ENCODE measurements around the gene LAMA3.
"Not testable (repeated sequence)": the region's sequence is repeated elsewhere in the genome, so short reads cannot be mapped to it uniquely, and the experiment has no call there.

The LAMA3 gene

DNA sequence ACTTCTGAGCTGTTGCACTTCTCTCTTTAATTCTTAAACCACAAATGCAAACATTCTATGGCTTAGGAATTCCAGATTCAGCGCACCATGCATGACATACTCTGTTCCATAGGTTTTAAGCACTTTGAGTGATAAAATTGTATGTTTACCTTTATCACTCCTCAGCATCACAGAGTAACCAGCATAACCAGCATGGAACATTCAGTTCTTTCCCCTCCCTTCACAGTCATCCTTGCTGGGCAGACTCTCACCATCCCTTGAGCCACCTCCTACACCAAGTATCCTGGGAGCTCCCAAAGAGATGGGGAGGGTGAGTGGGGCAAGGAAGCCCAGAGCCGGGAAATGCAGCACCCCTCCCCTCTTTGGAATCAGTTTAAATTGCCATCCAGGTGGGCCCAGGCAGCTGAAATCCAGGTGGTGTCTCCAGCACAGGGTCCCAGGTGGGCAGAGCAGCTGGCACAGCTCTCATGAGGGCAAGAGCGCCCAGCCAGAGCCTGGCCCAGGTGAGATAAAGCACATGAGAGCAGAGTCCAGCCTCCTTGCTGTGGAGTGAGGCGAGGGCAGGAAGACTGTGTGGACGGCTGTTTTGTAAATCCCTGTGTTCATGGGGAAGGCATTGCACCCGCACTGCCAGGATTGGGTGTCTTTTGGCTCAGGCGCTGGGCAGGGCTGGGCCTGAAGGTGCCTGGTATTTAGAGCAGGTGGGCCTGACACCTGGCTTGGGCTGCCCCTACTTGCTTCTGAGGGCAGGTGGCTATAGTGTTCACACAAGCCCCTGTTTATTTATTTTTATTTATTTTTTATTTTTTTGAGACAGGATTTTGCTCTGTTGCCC lies 36.8 kb downstream of the LAMA3 start:
- no peak for DNase-seq (ENCODE audit: low read depth)
- no peak for TF ChIP-seq CTCF (conservative IDR thresholded peaks at IDR 0.05; ENCODE audit: low read depth, low read length)
- no peak overlapping the region for H3K4me3 ChIP-seq (ENCODE audit: low read length)

GRCh38 chr18:23727707-23728493 lies 38.6 kb downstream of the LAMA3 start:
- no peak for DNase-seq (ENCODE audit: low read depth)
- TF ChIP-seq CTCF (conservative IDR thresholded peaks at IDR 0.05; ENCODE audit: low read depth, low read length), result no peak
- H3K4me3 ChIP-seq (ENCODE audit: low read length), result no peak overlapping the region

DNA sequence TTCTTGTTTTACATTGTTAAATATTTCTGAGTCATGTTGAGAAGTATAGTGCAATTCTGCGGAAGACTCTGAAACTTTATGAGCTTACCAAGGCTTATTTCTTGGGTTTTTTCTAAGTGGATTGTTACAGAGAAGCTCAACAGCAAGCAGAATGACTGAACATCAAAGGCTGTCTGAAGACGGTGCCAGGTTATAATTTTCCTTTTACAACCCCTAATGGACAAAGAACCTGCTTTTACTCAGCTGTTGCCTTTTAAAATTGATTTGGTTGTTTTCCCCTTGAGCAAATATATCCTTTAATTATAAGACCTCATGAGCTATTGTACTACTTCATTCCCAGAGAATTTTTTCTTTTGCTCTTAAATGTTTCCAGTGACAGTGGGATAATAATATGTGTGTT lies 41.6 kb downstream of the LAMA3 start:
- no peak overlapping the region for H3K4me3 ChIP-seq (ENCODE audit: low read length)

GRCh38 chr18:23731861-23732260 lies 42.6 kb downstream of the LAMA3 start:
- no peak for DNase-seq (ENCODE audit: low read depth)
- no peak for TF ChIP-seq CTCF (conservative IDR thresholded peaks at IDR 0.05; ENCODE audit: low read depth, low read length)
- no peak overlapping the region for H3K4me3 ChIP-seq (ENCODE audit: low read length)

More for the DNA sequence above, 41.6 kb downstream of the LAMA3 start:
- TF ChIP-seq CTCF (conservative IDR thresholded peaks at IDR 0.05; ENCODE audit: low read depth, low read length), result no peak
- no peak for DNase-seq (ENCODE audit: low read depth)

DNA sequence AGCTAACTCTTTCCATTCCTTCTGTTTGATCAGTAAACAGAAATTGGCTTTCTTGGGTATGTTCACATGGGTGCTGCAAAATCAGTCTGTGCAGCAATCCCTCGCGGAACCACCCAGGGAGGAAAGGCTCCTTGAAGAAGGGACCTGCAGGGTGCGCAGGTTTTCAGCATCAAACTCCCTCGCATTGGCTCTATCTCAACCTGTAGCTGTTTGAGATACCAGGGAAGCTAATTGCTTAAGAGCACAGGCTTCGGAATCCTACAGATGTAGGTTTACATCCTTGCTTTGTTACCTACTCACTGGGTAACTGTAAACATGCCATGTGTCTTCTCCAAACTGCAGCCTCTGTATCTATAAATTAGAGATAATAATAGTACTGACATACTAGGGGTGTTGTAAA lies 43.2 kb downstream of the LAMA3 start:
- no peak for DNase-seq (ENCODE audit: low read depth)
- TF ChIP-seq CTCF (conservative IDR thresholded peaks at IDR 0.05; ENCODE audit: low read depth, low read length), result no peak
- H3K4me3 ChIP-seq (ENCODE audit: low read length), result no peak overlapping the region

GRCh38 chr18:23733265-23733664 lies 44.0 kb downstream of the LAMA3 start:
- DNase-seq (ENCODE audit: low read depth), result not testable (repeated sequence)

GRCh38 chr18:23733895-23734294 lies 44.6 kb downstream of the LAMA3 start:
- TF ChIP-seq CTCF (conservative IDR thresholded peaks at IDR 0.05; ENCODE audit: low read depth, low read length), result no peak
- no peak for DNase-seq (ENCODE audit: low read depth)
- no peak overlapping the region for H3K4me3 ChIP-seq (ENCODE audit: low read length)

More at GRCh38 chr18:23733265-23733664, 44.0 kb downstream of the LAMA3 start:
- H3K4me3 ChIP-seq (ENCODE audit: low read length), result not testable (repeated sequence)

Data from retinal pigment epithelial cell (primary cell).